K562 treated with DMSO at 1 percent for 48 hours (cell line): ENCODE results near the gene CADM1. TPM values are rescaled to one million over a fixed set of nuclear protein-coding genes. Genes with fewer than 3 reads are reported as not detected.

Source experiments
- total RNA-seq: library from RNA; unstranded; fragments of 300-600 nt; gene quantifications from 2 replicates; pipeline ENCODE4 v1.2.3, GENCODE V29; 2022; ENCODE audit warnings: low replicate concordance; ENCODE audit errors: extremely low read depth

CADM1 gene
- total RNA-seq, result not detected in 2 replicates

GRCh38 chr11:115504276-115505158 is at the start of gene CADM1:
Gene CADM1 (minus strand): TSS chr11:115504415.

